ENCODE data around the gene ACSBG1. TPM values are rescaled to one million over a fixed set of nuclear protein-coding genes. Genes with fewer than 3 reads are reported as not detected.
A peak's percentile ranks its signal among the peaks of the same experiment; 100 is the strongest.

Gene ACSBG1
- polyA plus RNA-seq, 1 donor (not counting 4 experiments of a cell fraction or from before 2014, with no cell fraction given) = 0.01 TPM

- no peaks in the 10 kb centered on the region for H4K20me1 ChIP-seq (ENCODE audit: control insufficient read depth, extremely low read depth, insufficient read depth, low read length)
- H2AFZ ChIP-seq (ENCODE audit: control insufficient read depth, low read length) = no peak overlapping the region
- H3K4me2 ChIP-seq (ENCODE audit: control insufficient read depth, extremely low read depth, insufficient read depth, low read depth, low read length) = no peak overlapping the region
- no peak overlapping the region for H3K27ac ChIP-seq (ENCODE audit: control insufficient read depth, insufficient read depth, low read length)
- dilution Hi-C loops (cut with MboI; ENCODE audit: extremely low pct_ligation_motif_present, low sequenced_read_pairs) = no loop called here
- no peaks in the 10 kb centered on the region for H3K79me2 ChIP-seq (ENCODE audit: control insufficient read depth, insufficient read depth, low read length)
- H3K9ac ChIP-seq (ENCODE audit: control insufficient read depth, extremely low read depth, insufficient read depth, low read length) = no peak overlapping the region
- FAIRE-seq (no peak), DNase-seq (ENCODE audit: low read depth, low spot score) (no peak)
- TF ChIP-seq EZH2 (IDR thresholded peaks at IDR 0.05; ENCODE audit: low read length) (no peak), CTCF (optimal IDR thresholded peaks at IDR 0.05 in 1 of 3, IDR thresholded peaks at IDR 0.05 in 1 of 3, conservative IDR thresholded peaks at IDR 0.05 in 1 of 3; ENCODE audit: extremely low read depth in 1 of 3, insufficient read depth in 2 of 3, low read length in 3 of 3) (peak; percentile 45 to 65 (median 50))
- no peaks in the 10 kb centered on the region for H3K9me3 ChIP-seq (ENCODE audit: control insufficient read depth, low read depth, low read length)
- no peak overlapping the region for H3K4me3 ChIP-seq (ENCODE audit: control insufficient read depth in 2 of 3, extremely low read depth in 1 of 3, insufficient read depth in 2 of 3, low read depth in 1 of 3, low read length in 3 of 3)
- no peaks in the 10 kb centered on the region for H3K9me1 ChIP-seq (ENCODE audit: control insufficient read depth, extremely low read depth, insufficient read depth, low read length)
- no peaks in the 10 kb centered on the region for H3K36me3 ChIP-seq (ENCODE audit: control insufficient read depth in 2 of 2, extremely low read depth in 1 of 2, insufficient read depth in 2 of 2, low read length in 2 of 2)
- H3K4me1 ChIP-seq (ENCODE audit: control insufficient read depth, extremely low read depth, insufficient read depth, low read length) = no peaks in the 10 kb centered on the region
- H3K27me3 ChIP-seq (ENCODE audit: control insufficient read depth, extremely low read depth, insufficient read depth, low read length) = no peaks in the 10 kb centered on the region
These were observed 7.8 kb upstream of the ACSBG1 start for GRCh38 chr15:78242128-78242527.

- Histone ChIP-seq H3K9me3 (ENCODE audit: control insufficient read depth, low read depth, low read length) (no peaks in the 10 kb centered on the region), H4K20me1 (ENCODE audit: control insufficient read depth, extremely low read depth, insufficient read depth, low read length) (no peaks in the 10 kb centered on the region), H3K9ac (ENCODE audit: control insufficient read depth, extremely low read depth, insufficient read depth, low read length) (no peak overlapping the region), H3K9me1 (ENCODE audit: control insufficient read depth, extremely low read depth, insufficient read depth, low read length) (no peaks in the 10 kb centered on the region), H3K4me3 (ENCODE audit: control insufficient read depth in 2 of 3, extremely low read depth in 1 of 3, insufficient read depth in 2 of 3, low read depth in 1 of 3, low read length in 3 of 3) (no peak overlapping the region), H3K79me2 (ENCODE audit: control insufficient read depth, insufficient read depth, low read length) (no peaks in the 10 kb centered on the region), H3K4me2 (ENCODE audit: control insufficient read depth, extremely low read depth, insufficient read depth, low read depth, low read length) (no peak overlapping the region), H3K36me3 (ENCODE audit: control insufficient read depth in 2 of 2, extremely low read depth in 1 of 2, insufficient read depth in 2 of 2, low read length in 2 of 2) (no peaks in the 10 kb centered on the region), H3K27ac (ENCODE audit: control insufficient read depth, insufficient read depth, low read length) (no peak overlapping the region), H2AFZ (ENCODE audit: control insufficient read depth, low read length) (no peak overlapping the region), H3K27me3 (ENCODE audit: control insufficient read depth, extremely low read depth, insufficient read depth, low read length) (peaks cover 5% of the 10 kb centered on the region), H3K4me1 (ENCODE audit: control insufficient read depth, extremely low read depth, insufficient read depth, low read length) (no peaks in the 10 kb centered on the region)
- TF ChIP-seq EZH2 (IDR thresholded peaks at IDR 0.05; ENCODE audit: low read length) = no peak
- peak; percentile 66 to 93 (median 93) for TF ChIP-seq CTCF (optimal IDR thresholded peaks at IDR 0.05 in 1 of 3, IDR thresholded peaks at IDR 0.05 in 1 of 3, conservative IDR thresholded peaks at IDR 0.05 in 1 of 3; ENCODE audit: extremely low read depth in 1 of 3, insufficient read depth in 2 of 3, low read length in 3 of 3)
- dilution Hi-C loops (cut with MboI; ENCODE audit: extremely low pct_ligation_motif_present, low sequenced_read_pairs) = no loop called here
- no peak for FAIRE-seq
- no peak for DNase-seq (ENCODE audit: low read depth, low spot score)
These were observed 6.7 kb upstream of the ACSBG1 start for GRCh38 chr15:78241017-78241416.

Measured in keratinocyte (primary cell).